Fibroblast of villous mesenchyme (primary cell): ENCODE results near the gene TMX4. TPM values are rescaled to one million over a fixed set of nuclear protein-coding genes. Genes with fewer than 3 reads are reported as not detected.
A peak's percentile ranks its signal among the peaks of the same experiment; 100 is the strongest.

Experiments
- DNase-seq: peaks from one replicate; pipeline ENCODE4 v3.0.0-alpha.2; 2010; ENCODE audit warnings: low read depth
- H3K4me3 ChIP-seq: 2 replicates; pipeline ENCODE4 v1.5.1; 2011; ENCODE audit warnings: low read depth, mild to moderate bottlenecking, low read length
- total RNA-seq: library from RNA; depleted of rRNA; stranded (reverse); fragments of >200 nt; gene quantifications from 2 replicates; pipeline ENCODE4 v1.2.3, GENCODE V29; 2012
- TF ChIP-seq, protein P1 (sequence below): IDR thresholded peaks from 2 replicates; pipeline ENCODE4 v1.5.1; 2012; ENCODE audit warnings: low read depth, mild to moderate bottlenecking, low read length; ENCODE audit not compliant: insufficient read depth

TMX4 gene
- total RNA-seq, 1 donor: 32.8 TPM

DNA sequence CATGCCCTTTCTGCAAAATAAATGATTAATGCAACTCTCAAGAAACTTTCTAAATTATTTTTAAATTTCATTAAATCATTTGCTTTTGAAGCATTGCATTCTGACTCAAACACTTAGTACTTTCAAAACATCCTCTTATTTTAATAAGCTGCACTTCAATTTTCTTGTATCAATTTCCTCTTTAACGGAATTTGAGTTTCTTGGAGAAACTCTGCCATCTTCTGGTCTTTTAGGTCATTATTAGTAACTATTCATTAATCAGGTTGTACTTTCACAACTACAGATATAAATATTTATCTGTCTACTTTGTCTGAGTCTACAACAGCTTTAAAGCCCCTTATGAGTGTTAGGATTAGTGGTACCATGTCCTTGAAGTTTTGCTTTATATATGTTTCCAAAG lies 30.2 kb downstream of the TMX4 start:
- no peak overlapping the region for H3K4me3 ChIP-seq
- DNase-seq: no peak
- TF ChIP-seq, protein P1, sequence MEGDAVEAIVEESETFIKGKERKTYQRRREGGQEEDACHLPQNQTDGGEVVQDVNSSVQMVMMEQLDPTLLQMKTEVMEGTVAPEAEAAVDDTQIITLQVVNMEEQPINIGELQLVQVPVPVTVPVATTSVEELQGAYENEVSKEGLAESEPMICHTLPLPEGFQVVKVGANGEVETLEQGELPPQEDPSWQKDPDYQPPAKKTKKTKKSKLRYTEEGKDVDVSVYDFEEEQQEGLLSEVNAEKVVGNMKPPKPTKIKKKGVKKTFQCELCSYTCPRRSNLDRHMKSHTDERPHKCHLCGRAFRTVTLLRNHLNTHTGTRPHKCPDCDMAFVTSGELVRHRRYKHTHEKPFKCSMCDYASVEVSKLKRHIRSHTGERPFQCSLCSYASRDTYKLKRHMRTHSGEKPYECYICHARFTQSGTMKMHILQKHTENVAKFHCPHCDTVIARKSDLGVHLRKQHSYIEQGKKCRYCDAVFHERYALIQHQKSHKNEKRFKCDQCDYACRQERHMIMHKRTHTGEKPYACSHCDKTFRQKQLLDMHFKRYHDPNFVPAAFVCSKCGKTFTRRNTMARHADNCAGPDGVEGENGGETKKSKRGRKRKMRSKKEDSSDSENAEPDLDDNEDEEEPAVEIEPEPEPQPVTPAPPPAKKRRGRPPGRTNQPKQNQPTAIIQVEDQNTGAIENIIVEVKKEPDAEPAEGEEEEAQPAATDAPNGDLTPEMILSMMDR: no peak

DNA sequence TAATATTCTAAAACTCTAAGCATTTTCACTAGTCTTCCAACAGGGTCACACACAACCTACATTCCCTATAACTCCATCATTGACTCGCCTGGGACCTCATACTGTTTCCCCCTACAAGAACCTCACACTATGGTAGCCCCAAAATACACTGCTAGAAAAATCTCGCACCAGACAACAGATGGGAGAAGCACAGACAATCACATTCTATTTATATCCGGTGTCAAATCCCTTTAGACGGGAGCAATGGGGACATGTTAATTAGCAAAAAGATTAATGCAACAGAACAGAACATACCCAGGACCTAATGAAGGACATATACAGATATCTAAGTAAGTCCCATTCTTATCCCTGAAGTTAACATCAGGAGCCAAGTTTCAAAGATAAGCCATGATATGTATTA lies 33.6 kb downstream of the TMX4 start:
- TF ChIP-seq, protein P1: no peak
- DNase-seq: no peak

GRCh38 chr20:7984192-7984591 lies 35.4 kb downstream of the TMX4 start:
- no peak for DNase-seq
- TF ChIP-seq, protein P1: no peak
- H3K4me3 ChIP-seq: no peak overlapping the region

More for the DNA sequence above, 33.6 kb downstream of the TMX4 start:
- H3K4me3 ChIP-seq: no peak overlapping the region

GRCh38 chr20:7981374-7981773 lies 38.2 kb downstream of the TMX4 start:
- H3K4me3 ChIP-seq: no peak overlapping the region
- DNase-seq: no peak
- TF ChIP-seq, protein P1: no peak

DNA sequence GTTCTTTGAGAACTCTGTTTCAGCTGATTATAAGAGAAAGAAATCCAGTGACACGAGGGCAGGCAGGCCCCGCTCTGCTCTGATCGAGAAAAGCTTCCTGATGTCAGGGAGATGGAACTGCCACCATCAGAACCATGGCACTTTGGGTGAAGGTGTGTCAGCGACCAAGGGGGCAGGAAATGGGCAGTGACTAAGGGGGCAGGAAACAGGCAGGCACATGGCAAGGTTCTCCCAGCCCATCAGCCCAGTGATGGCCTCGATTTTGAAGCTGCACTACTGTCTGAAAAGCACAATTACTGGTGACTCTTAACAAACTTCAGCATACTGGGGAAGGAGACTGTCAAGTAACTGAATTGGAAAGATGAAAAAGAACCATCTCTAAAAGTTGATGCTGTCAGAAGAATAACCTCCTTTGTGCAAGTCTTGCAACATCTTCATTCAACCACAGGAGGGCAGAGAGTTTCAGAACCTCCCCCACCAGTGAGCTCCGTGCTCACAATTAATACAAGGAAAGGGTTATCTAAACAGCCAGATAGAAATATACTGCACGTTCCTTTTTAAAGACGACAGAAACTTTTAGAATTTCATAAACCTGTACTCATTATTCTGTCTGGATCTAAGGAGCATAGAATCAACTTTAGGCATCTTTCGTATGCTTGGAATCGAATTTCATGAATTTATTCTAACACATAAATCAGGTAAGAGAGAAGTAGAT lies 39.1 kb downstream of the TMX4 start:
- H3K4me3 ChIP-seq: no peak overlapping the region
- TF ChIP-seq, protein P1: peak; percentile 56
- DNase-seq: peak; percentile 60

GRCh38 chr20:7977709-7978108 lies 41.9 kb downstream of the TMX4 start:
- no peak for DNase-seq
- no peak overlapping the region for H3K4me3 ChIP-seq
- TF ChIP-seq, protein P1: no peak
